ENCODE data around the gene PLEKHJ1.

PLEKHJ1 gene

DNA sequence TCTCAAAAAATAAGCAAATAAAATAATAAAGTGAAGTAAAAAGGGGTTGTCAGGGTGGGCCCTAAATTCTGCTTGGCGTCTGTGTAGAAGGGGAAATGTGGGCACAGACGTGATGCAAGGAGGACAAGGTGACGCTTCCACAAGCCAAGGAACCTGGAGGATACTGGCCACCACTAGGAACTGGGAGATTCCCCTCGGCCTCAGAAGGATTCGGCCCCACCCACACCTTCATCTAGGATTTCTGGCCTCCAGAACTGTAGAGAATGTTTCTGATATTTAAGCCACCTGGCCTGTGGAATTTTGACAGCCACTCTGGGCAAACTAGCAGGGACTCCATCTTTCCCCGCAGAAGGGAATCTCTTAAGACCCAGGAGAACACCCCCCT is 1.1 kb downstream of the PLEKHJ1 start:
- no peak for DNase-seq

DNA sequence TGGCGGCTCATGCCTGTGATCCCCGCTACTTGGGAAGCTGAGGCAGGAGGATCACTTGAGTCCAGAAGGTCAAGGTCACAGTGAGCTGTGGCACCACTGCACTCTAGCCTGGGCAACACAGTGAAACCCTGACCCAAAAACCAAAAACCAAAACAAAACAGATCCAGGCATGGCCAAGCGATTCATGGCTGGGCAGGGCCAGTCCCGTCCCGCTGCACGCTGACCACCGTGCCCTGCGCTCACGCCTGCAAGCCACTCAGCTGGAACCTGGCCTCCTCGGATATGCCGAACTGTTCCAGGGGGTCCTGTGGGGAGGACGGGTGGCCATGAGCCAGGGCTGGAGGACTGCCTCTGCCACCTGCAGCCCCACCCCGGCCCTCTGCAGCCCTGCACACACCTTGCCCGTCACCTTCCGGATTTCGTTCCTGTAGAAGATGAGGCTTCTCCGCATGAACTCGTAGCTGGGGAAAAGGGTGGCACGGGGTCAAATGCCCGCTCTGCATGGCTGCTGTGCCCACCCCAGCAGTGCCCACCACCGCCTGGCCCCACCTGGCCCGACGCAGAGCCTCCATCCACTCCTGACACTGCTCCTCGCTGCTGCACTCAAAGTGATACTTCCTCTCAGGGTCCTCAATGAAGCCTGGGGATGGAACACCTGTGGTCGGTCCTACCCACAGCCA is 2.4 kb downstream of the PLEKHJ1 start:
- DNase-seq = no peak

DNA sequence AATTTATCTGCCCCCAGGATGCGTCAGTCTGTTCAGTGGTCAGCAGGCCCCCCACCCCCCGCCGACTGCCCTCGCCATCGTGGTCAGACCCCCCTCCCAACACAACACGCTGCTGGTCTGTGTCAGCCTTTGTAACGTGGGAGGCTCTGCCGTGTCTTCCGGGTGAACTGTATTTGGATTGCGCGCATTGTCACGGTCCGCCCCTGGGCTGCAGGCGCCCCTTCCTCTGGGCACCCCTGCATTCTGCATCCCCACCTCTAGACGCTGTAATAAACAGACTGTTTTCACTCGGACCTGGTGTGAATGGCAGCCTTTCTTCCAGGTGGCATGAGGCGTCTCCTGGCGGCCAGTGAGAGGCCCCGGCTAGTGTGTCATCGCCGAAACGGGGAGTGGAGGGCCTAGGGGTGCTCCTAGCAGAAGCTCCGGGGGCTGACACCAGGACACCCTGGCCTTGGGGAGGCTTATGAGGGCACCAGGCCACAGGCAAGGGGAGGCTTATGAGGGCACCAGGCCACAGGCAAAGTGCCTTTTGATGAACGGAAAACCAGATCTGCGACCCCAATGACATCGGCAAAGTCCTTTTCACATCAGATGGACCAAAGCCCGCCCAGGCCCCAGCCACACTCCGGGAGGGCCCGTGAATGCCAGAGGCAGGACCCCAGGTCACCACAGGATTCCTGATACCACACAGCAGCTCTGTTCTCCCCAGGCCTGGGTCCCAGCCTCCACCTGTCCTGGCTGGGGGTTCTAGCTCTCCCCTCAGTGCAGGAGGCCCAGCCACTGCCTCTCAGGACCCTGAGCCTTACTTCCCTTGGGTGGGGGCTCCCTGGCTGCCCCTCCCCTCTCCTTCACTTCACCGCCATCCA is 3.6 kb downstream of the PLEKHJ1 start:
- DNase-seq = no peak

DNA sequence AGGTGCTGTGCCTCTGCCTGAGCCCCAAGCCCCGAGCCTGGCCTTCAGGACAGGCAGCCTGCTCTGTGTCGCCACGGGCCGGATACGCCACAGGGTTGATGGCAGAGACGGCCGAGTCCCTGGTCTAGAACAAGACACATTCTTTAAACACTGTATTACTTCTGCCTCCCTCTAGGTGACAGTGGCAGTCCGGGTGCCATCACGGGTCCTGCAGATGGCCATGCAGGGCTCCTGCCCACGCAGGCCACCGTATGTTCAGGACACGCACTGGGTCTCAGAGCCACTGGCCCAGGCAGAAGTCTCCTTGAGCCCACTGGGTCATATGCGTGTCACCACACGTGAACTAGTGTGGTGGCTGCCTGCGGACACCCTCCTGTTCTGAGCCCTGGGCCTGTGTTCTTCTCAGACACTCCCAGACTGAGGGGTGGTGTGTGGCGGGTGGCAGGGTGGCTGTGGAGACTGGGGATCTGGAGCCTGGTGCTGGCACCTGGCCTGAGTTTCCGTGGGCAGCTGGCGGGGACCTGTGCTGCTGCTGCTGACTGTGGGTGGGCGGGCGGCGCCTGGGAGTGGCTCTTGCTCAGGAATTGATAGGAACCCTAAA is 4.4 kb downstream of the PLEKHJ1 start:
- DNase-seq = no peak

DNA sequence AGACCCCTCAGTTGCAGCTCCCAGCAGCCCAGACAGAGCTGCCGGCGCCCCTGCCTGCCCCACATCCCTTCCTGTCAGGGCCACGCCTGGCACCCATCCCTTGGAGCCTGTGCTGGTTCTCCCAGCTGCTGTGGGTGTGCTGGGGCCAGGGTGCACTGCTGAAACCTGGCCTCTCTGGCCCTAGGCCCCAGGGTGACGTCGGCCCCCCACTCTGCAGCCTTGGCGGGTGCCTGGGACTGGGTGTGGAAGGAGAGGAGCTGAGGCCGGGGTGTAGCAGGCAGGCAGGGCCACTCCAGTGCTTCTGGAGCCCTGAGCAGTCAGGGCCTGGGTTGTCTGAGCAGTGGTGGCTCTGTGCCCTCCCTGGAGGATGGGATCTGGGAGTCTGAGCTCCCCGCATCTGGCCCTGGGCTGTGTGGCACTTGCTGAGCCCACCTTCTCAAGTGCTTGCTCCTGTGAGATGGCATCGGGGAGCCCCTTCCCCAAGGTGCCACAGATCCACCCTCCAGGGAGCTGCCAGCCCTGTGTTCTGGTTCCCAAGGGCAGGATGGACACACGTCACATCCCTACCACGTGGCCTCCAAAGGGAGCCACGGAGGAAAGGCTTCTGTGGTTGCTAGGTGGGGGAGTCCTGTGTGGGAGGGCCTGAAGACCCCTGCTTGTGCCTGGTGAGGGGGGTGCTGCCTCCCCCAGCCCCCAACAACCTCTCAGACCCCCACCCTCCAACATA is 5.2 kb downstream of the PLEKHJ1 start:
- DNase-seq = no peak

DNA sequence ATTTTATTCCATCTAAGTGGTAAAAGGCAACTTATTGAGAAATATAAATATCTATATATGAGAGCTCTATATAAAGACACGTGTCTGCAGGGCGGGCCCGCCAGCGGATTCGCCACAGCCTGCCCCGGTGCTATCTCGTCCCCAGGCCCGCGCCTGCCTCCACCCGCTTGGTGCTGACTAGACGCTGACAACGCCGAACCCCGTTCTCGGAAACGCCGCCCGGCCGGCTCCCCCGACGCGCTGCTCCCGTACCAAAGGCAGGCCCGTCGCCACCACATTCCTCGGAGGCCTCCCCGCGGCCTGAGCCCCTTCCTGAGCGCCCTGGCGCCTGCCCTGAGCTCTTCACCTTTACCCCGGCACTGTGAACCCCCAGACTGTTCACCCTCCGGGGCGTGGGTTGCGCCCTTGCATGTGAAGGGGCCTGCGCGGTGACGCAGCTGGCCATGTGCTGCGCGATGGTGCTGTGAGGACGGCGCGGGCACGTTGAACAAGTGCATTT is 6.0 kb downstream of the PLEKHJ1 start:
- DNase-seq = no peak

DNA sequence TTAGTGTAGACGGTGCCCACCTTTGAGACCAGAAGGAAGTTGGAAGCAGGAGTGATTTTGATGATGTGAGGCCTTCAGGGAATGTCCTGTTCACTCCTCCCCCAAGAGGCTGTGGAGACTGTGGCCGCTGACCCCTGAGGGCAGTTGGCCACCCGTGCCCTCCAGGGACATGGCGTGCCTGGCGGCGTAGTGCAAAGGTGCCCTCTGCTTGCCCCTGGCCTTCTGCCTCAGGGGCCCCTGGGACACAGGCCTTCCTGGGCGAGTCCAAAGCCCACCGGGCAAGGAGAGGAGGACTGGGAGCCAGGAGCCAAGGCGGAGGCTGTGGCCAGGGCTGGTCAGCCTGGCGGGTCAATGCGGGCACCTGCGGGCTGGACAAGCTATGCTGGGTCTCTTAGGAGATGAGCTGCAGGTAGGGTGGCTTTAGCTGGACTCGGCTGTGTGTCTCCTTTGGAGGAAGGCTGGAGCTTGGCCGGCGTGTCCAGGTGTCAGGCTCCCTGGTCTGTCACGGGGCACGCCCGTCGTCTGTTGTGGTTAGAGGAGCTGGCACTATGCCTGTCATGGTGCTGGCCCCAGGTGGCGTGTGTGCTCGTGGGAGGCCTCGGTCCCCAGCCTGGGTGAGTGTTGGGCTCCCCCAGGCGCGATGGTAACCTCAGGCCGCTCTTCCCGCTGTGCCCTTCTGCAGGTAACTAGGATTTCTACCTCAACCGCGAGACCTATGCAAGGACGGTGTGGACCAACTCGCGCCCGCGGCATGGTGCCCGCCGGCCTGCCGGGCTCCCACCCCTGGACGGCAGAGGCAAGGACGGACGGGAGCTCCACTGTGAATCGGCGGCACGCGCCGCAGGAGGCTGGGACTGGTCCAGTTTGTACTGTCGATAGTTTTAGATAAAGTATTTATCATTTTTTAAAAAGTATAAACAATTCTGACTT is 6.8 kb downstream of the PLEKHJ1 start:
- no peak for DNase-seq

DNA sequence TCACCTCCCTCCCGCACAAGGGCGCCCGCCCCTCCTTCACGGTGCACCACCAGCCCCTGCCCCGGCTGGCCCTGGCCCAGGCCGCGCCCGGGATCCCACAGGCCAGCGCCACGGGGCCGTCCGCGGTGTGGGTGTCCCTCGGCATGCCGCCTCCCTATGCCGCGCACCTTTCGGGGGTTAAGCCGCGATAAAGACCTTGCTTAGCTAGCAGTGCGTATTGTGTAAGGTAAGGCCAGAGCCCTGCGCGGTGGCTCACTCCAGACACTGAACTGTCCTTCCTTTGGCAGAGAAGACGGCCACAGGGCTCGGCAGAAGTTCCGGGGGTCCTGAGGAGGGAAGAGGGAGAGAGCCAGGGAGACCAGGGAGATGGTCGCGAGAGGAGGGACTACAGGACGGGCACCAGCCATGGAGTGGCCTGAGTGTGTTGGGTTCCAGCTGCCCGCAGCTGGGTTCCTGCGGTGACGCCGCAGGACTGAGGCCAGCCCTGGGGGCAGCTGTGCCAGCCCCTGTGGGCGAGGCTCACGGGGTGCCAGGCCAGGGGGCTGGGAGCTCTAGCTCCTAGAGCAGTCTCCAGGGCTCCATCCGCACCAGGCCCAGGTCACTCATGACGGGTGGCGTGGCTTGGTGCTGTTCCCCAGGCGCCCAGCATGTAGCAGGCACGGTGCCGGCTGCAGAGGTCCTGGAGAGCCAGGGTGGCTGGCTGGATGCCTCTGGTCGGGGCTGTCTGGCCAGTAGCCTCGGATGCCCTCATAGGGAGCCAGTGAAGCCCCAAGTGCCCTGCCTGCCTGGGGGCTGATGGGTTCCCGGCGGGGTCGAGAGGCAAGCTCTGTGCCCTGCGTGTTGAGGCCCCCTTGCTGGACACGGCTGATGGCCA is 7.7 kb downstream of the PLEKHJ1 start:
- no peak for DNase-seq

DNA sequence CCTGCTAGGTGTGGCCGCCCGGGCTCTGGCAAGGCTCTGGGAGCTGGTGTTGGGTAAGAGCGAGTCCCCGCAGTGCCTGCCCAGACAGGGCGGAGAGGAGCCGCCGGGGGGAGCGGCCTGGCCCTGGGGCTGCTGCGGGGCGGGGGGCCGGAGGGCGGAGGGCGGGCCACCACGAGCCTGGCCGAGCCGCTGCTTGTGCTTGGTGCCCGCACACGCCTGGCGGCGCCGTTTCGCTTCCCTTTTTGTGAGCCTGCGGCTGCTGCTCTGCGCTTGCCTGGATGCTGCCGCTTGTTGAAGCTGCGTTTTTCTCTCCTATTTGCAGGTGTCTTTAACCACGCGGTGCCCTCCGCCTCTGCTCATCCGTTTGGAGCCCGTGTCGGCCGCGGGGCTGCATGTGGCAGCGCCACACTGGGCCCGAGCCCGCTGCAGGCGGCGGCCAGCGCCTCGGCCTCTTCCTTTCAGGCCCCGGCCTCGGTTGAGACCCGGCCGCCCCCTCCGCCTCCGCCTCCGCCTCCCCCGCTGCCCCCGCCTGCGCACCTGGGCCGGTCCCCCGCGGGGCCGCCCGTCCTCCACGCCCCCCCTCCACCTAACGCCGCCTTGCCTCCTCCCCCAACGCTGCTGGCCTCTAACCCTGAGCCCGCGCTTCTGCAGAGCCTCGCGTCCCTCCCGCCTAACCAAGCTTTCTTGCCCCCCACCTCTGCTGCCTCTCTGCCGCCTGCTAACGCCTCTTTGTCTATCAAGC is 8.5 kb downstream of the PLEKHJ1 start:
- no peak for DNase-seq

DNA sequence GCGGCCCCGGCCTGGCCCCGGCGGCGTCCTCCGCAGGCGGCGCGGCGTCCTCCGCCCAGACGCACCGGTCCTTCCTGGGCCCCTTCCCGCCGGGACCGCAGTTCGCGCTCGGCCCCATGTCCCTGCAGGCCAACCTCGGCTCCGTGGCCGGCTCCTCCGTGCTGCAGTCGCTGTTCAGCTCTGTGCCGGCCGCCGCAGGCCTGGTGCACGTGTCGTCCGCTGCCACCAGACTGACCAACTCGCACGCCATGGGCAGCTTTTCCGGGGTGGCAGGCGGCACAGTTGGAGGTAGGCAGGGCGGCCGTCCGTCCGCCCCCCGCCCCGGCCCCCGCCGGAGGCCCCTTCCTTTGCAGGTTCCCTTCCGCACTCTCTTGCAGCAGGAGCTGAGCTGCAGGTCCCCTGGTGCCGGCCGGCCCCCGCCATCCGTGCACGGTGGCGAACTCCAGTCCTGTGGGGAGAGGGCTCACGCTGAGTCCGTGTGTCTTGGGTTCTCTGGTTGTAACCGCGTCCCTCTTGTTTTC is 9.2 kb downstream of the PLEKHJ1 start:
- DNase-seq = no peak

DNA sequence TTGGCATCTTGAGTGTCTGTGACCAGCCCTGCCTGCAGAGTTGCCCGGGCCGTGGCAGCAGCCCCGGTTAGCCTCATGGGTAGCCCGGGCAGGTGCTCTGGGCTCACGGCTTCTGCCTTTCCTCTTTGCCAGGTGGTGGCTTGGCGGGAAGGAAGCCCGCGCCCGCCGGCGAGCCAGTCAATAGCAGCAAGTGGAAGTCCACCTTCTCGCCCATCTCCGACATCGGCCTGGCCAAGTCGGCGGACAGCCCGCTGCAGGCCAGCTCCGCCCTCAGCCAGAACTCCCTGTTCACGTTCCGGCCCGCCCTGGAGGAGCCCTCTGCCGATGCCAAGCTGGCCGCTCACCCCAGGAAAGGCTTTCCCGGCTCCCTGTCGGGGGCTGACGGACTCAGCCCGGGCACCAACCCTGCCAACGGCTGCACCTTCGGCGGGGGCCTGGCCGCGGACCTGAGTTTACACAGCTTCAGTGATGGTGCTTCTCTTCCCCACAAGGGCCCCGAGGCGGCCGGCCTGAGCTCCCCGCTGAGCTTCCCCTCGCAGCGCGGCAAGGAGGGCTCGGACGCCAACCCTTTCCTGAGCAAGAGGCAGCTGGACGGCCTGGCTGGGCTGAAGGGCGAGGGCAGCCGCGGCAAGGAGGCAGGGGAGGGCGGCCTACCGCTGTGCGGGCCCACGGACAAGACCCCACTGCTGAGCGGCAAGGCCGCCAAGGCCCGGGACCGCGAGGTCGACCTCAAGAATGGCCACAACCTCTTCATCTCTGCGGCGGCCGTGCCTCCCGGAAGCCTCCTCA is 9.9 kb downstream of the PLEKHJ1 start:
- DNase-seq = no peak

DNA sequence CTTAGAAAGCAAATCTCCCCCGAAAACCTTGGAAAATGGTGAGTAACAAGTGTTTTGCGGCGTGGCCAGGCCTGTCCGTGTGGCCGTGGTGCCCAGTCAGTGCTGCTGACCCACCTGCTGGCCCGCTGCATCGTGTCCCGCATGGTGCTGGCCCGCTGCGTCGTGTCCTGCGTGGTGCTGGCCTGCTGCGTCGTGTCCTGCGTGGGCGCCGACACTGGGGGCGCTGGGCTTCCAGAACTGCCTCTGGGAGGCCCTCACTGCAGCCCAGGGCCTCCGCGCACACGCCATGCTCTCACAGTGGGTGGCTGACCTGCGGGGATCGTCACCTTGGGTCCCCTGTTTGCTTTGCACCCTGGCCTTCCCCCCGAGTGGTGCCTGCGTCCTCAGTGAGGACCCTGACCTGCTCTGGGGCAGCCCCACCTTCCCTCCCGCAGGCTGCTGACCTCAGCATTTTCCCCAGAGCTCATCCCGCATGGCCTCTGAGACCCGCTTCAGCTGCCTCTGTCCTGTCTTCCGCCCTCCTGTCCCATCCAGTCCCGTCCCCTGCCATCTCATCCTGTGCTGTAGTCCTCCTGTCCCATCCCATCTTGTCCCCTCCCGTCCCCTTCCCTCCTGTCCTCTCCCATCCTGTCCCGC is 10.6 kb downstream of the PLEKHJ1 start:
- no peak for DNase-seq

DNA sequence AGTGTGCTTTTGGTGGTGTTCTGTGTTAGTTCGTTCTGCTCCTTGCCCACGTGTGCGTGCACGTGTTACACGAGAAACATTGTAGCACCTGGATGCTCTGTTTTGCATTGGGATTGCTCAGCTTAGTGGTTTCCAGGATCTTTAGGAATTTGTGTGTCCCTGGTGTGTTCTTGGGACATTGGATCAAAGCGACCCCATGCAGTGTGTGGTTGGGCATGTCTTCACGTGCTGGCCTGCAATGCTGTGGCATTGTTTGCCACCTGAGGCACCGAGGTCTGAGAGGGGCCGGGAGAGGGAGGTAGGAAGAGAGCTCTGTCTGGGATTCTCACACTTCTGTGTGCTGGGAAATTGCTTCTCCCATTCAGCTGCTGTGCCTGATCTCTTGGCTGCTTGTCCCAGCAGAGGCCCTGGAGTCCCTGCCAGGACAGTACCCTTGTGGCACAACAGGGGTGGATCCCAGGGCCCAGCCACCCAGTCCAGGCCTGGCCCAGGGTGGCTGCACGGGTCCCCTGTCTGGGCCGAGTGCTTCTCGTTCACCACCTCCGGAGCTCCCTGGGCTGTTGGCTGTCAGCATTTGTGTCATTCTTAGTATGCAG is 11.3 kb downstream of the PLEKHJ1 start:
- no peak for DNase-seq

DNA sequence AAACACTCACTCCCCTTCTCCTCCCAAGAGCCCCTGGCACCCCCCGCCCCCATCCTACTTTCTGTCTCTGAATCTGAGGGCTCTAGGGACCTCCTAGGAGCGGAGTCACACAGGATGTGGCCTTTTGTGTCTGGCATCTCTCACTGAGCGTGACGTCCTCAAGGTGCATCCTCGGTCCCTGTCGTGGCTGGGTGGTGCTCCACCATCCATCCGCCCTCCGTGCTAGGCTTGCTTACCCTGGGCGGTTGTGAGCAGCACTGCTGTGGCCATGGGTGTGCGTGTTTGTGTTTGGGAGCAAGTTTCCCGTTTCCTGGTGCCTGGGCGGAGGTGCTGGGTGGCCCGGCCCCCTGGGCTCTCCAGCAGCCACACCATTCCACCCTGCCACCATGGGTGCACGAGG is 12.2 kb downstream of the PLEKHJ1 start:
- no peak for DNase-seq

DNA sequence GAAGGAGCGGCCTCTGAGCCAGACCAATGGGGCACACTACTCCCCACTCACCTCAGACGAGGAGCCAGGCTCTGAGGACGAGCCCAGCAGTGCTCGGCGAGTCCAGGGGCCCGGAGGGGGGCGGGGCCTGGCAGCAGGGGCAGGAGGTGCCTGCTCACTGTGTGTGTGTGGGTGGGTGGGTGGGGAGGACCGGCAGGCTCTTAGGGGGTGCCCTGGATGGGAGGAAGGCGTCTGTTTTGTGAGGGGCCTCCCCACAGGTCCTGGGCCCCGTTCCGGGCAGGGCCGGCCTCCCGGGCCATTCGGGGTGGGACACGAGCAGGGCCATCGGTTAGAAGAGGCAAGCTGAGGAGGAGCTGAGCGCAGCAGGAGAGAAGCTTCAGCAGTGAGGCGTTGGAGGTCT is 12.7 kb downstream of the PLEKHJ1 start:
- DNase-seq = no peak

DNA sequence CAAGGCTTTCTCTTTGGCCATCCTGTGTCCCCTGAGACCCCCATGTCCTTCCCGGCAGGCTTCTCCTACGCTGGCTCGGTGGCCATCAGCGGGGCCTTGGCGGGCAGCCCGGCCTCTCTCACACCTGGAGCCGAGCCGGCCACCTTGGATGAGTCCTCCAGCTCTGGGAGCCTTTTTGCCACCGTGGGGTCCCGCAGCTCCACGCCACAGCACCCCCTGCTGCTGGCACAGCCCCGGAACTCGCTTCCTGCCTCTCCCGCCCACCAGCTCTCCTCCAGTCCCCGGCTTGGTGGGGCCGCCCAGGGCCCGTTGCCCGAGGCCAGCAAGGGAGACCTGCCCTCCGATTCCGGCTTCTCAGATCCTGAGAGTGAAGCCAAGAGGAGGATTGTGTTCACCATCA is 14.2 kb downstream of the PLEKHJ1 start:
- DNase-seq = no peak

DNA sequence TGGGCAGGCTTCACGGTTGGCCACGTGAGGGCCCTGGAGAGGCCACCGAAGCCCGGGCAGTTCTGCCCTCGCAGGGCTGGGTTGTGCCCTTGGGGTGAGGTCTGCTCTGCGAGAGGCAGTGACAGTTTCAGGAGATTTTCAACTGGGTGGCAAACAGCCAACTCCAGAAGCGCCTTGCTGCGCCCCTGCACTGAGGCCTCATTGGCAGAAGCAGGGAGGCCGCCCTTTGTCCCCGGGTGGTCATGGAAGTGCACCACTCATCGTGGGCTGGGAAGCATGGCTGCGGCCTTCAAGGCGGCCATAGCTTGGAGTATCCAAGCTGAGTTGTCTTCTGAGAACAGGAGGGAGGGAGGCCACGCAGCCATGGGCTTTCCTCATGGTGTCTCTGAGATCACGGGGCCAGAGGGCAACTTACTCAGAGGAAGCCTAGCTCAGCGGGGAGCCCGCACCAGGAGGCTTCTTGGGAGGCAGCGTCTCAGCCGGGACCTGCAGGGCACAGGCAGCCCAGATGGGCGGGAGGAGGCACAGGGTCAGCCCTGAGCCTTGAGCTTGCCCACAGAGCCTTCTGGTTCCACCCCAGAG is 14.8 kb downstream of the PLEKHJ1 start:
- no peak for DNase-seq

DNA sequence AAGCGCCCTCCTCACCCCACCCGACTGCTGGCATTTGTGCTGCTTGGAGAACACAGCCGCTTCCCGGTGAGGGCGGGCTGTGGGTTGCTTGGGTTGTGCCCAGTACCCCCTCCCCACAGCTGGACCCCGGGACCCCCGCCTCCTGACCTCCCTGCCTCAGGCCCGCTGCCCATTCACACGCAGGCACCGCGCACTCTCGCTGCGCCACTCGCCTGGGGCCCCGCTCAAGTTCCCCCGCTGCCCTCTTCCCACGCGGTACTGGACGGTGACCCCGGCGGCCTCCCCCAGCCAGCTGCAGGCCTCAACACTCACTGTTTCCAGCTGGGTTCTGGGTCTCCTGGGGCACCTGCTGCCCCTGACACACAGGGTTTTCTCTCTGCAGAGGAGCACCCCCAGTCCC is 16.4 kb downstream of the PLEKHJ1 start:
- no peak for DNase-seq
